Measurements from ENCODE around the gene IL17RC. TPM values are rescaled to one million over a fixed set of nuclear protein-coding genes. Genes with fewer than 3 reads are reported as not detected.

IL17RC gene
- total and polyA plus RNA-seq, 3 experiments from 2014 or later = 0.20 to 11.0 (median 0.31) TPM

GRCh38 chr3:9951126-9951525, 34.2 kb downstream of the IL17RC start:
- peak overlapping the region in 6 of 8 donors; percentile 20 to 92 (median 63) for H3K27ac Mint-ChIP-seq
- POLR2A ChIA-PET = interaction anchor here (2.9 kb wide), 1 partner anchor 18 kb away, joined by 22 read pairs; the partner anchor contains the start of gene CRELD1
- no peak for DNase-seq

GRCh38 chr3:9951598-9951961, 34.7 kb downstream of the IL17RC start:
- H3K27ac ChIP-seq (ENCODE audit: low read depth, low read length) = no peak overlapping the region

More at GRCh38 chr3:9951126-9951525, 34.2 kb downstream of the IL17RC start:
- Mint-ChIP-seq H3K36me3 (peaks cover 0 to 3% (median 0%) of the 10 kb centered on the region in 3 donors), H3K27me3 (no peaks in the 10 kb centered on the region), H3K4me1 (peaks cover 9 to 21% (median 11%) of the 10 kb centered on the region in 3 donors), H3K9me3 (no peaks in the 10 kb centered on the region), H3K4me3 (peak overlapping the region; percentile 81 to 94 (median 86))
- no peak overlapping the region for H3K27ac ChIP-seq (ENCODE audit: low read depth, low read length)
- CTCF ChIA-PET = interaction anchor here (4.0 kb wide), 1 partner anchor 18 kb away, joined by 32 read pairs; the partner anchor contains the start of gene CRELD1
- H3K36me3 ChIP-seq (ENCODE audit: insufficient read depth, low read length) = no peaks in the 10 kb centered on the region
- no peaks in the 10 kb centered on the region for H3K9me3 ChIP-seq (ENCODE audit: low read length)
- peaks cover 11% of the 10 kb centered on the region for H3K4me1 ChIP-seq (ENCODE audit: insufficient read depth, low read length)
- H3K27me3 ChIP-seq (ENCODE audit: insufficient read depth, low read length, poor library complexity, severe bottlenecking) = no peaks in the 10 kb centered on the region
- H3K4me3 ChIP-seq (ENCODE audit: low read length) = peak overlapping the region; percentile 69

GRCh38 chr3:9951962-9952805, 35.3 kb downstream of the IL17RC start, which contains the start of gene PRRT3:
PRRT3 (minus strand) TSS chr3:9952408; CDS start chr3:9950115, 2,293 bp downstream.
- POLR2A ChIA-PET = interaction anchor here (2.9 kb wide), 1 partner anchor 19 kb away, joined by 22 read pairs; the partner anchor contains the start of gene CRELD1
- H3K27ac Mint-ChIP-seq = peak within 1 kb of the TSS in 7 of 8 donors; percentile 43 to 92 (median 82)
- Histone ChIP-seq H3K4me3 (ENCODE audit: low read length) (peak within 1 kb of the TSS; percentile 69), H3K36me3 (ENCODE audit: insufficient read depth, low read length) (no peaks in the 10 kb centered on the region), H3K27me3 (ENCODE audit: insufficient read depth, low read length, poor library complexity, severe bottlenecking) (no peaks in the 10 kb centered on the region), H3K27ac (ENCODE audit: low read depth, low read length) (no peak within 1 kb of the TSS), H3K4me1 (ENCODE audit: insufficient read depth, low read length) (peaks cover 11% of the 10 kb centered on the region), H3K9me3 (ENCODE audit: low read length) (no peaks in the 10 kb centered on the region)
- peak within 1 kb of the TSS; percentile 83 to 94 (median 86) for H3K4me3 Mint-ChIP-seq
- peaks cover 9 to 21% (median 11%) of the 10 kb centered on the region in 3 donors for H3K4me1 Mint-ChIP-seq
- H3K9me3 Mint-ChIP-seq = no peaks in the 10 kb centered on the region
- DNase-seq = peak; percentile 23 to 69 (median 42)
- H3K27me3 Mint-ChIP-seq = no peaks in the 10 kb centered on the region
- peaks cover 0 to 3% (median 0%) of the 10 kb centered on the region in 3 donors for H3K36me3 Mint-ChIP-seq
- CTCF ChIA-PET = interaction anchor here (1.1 to 4.0 kb wide), 3 partner anchors 13 to 34 kb away, joined by 3 to 32 read pairs (median 4); partner anchors contain the start of genes CRELD1 and EMC3

More at GRCh38 chr3:9951598-9951961, 34.7 kb downstream of the IL17RC start:
- Histone ChIP-seq H3K4me3 (ENCODE audit: low read length) (peak overlapping the region; percentile 69), H3K9me3 (ENCODE audit: low read length) (no peaks in the 10 kb centered on the region), H3K4me1 (ENCODE audit: insufficient read depth, low read length) (peaks cover 11% of the 10 kb centered on the region), H3K27me3 (ENCODE audit: insufficient read depth, low read length, poor library complexity, severe bottlenecking) (no peaks in the 10 kb centered on the region), H3K36me3 (ENCODE audit: insufficient read depth, low read length) (no peaks in the 10 kb centered on the region)
- H3K4me3 Mint-ChIP-seq = peak overlapping the region; percentile 81 to 94 (median 86)
- peak overlapping the region in 5 of 8 donors; percentile 61 to 92 (median 83) for H3K27ac Mint-ChIP-seq
- H3K36me3 Mint-ChIP-seq = peaks cover 0 to 3% (median 0%) of the 10 kb centered on the region in 3 donors
- H3K4me1 Mint-ChIP-seq = peaks cover 9 to 21% (median 11%) of the 10 kb centered on the region in 3 donors
- H3K27me3 Mint-ChIP-seq = no peaks in the 10 kb centered on the region
- no peak for DNase-seq
- H3K9me3 Mint-ChIP-seq = no peaks in the 10 kb centered on the region
- ChIA-PET CTCF (interaction anchor here (1.1 to 4.0 kb wide), 3 partner anchors 13 to 35 kb away, joined by 3 to 32 read pairs (median 4); partner anchors contain the start of genes CRELD1 and EMC3), POLR2A (interaction anchor here (2.9 kb wide), 1 partner anchor 19 kb away, joined by 22 read pairs; the partner anchor contains the start of gene CRELD1)

GRCh38 chr3:9955067-9955502, 38.2 kb downstream of the IL17RC start:
- peak overlapping the region in 1 of 8 donors; percentile 53 for H3K27ac Mint-ChIP-seq
- Histone ChIP-seq H3K4me3 (ENCODE audit: low read length) (no peak overlapping the region), H3K27ac (ENCODE audit: low read depth, low read length) (no peak overlapping the region), H3K9me3 (ENCODE audit: low read length) (no peaks in the 10 kb centered on the region), H3K4me1 (ENCODE audit: insufficient read depth, low read length) (peaks cover 11% of the 10 kb centered on the region), H3K27me3 (ENCODE audit: insufficient read depth, low read length, poor library complexity, severe bottlenecking) (no peaks in the 10 kb centered on the region), H3K36me3 (ENCODE audit: insufficient read depth, low read length) (no peaks in the 10 kb centered on the region)
- H3K27me3 Mint-ChIP-seq = no peaks in the 10 kb centered on the region
- H3K9me3 Mint-ChIP-seq = no peaks in the 10 kb centered on the region
- peaks cover 9 to 21% (median 11%) of the 10 kb centered on the region in 3 donors for H3K4me1 Mint-ChIP-seq
- ChIA-PET POLR2A (no interaction called here), CTCF (interaction anchor here (0.7 kb wide), 1 partner anchor 22 kb away, joined by 4 read pairs; the partner anchor contains the start of gene CRELD1)
- no peak overlapping the region for H3K4me3 Mint-ChIP-seq
- no peaks in the 10 kb centered on the region for H3K36me3 Mint-ChIP-seq
- no peak for DNase-seq

- H3K27me3 ChIP-seq (ENCODE audit: insufficient read depth, low read length, poor library complexity, severe bottlenecking) = no peaks in the 10 kb centered on the region
- no peak for DNase-seq
- peak overlapping the region in 3 of 8 donors; percentile 14 to 84 (median 64) for H3K27ac Mint-ChIP-seq
- POLR2A ChIA-PET = no interaction called here
- no peak overlapping the region for H3K4me3 Mint-ChIP-seq
- no peak overlapping the region for H3K4me3 ChIP-seq (ENCODE audit: low read length)
- H3K4me1 Mint-ChIP-seq = peaks cover 9 to 19% (median 10%) of the 10 kb centered on the region in 3 donors
- CTCF ChIA-PET = interaction anchor here (0.7 to 1.5 kb wide), 3 partner anchors 22 to 365 kb away, joined by 3 to 4 read pairs (median 3); partner anchors contain the start of genes CRELD1 and SEC13
- H3K36me3 Mint-ChIP-seq = peaks cover 0 to 1% (median 0%) of the 10 kb centered on the region in 3 donors
- H3K4me1 ChIP-seq (ENCODE audit: insufficient read depth, low read length) = peaks cover 10% of the 10 kb centered on the region
- no peaks in the 10 kb centered on the region for H3K27me3 Mint-ChIP-seq
- no peaks in the 10 kb centered on the region for H3K9me3 ChIP-seq (ENCODE audit: low read length)
- H3K36me3 ChIP-seq (ENCODE audit: insufficient read depth, low read length) = no peaks in the 10 kb centered on the region
- H3K27ac ChIP-seq (ENCODE audit: low read depth, low read length) = no peak overlapping the region
- no peaks in the 10 kb centered on the region for H3K9me3 Mint-ChIP-seq
These were observed 38.9 kb downstream of the IL17RC start for GRCh38 chr3:9955611-9956352.

GRCh38 chr3:9957214-9957613, 40.3 kb downstream of the IL17RC start:
- Histone ChIP-seq H3K4me1 (ENCODE audit: insufficient read depth, low read length) (no peaks in the 10 kb centered on the region), H3K27me3 (ENCODE audit: insufficient read depth, low read length, poor library complexity, severe bottlenecking) (no peaks in the 10 kb centered on the region), H3K4me3 (ENCODE audit: low read length) (no peak overlapping the region), H3K27ac (ENCODE audit: low read depth, low read length) (no peak overlapping the region), H3K9me3 (ENCODE audit: low read length) (no peaks in the 10 kb centered on the region), H3K36me3 (ENCODE audit: insufficient read depth, low read length) (no peaks in the 10 kb centered on the region)
- Mint-ChIP-seq H3K4me1 (peaks cover 0 to 7% (median 0%) of the 10 kb centered on the region in 3 donors), H3K9me3 (no peaks in the 10 kb centered on the region), H3K27me3 (no peaks in the 10 kb centered on the region), H3K4me3 (no peak overlapping the region), H3K36me3 (peaks cover 0 to 12% (median 0%) of the 10 kb centered on the region in 3 donors), H3K27ac (peak overlapping the region in 3 of 8 donors; percentile 10 to 64 (median 47))
- POLR2A ChIA-PET = no interaction called here
- CTCF ChIA-PET = no interaction called here
- DNase-seq = no peak

GRCh38 chr3:9965200-9965875, 48.4 kb downstream of the IL17RC start:
- ChIA-PET POLR2A (no interaction called here), CTCF (interaction anchor here (1.7 kb wide), 1 partner anchor 13 kb away, joined by 4 read pairs; the partner anchor contains the start of gene PRRT3)
- Histone ChIP-seq H3K4me1 (ENCODE audit: insufficient read depth, low read length) (no peaks in the 10 kb centered on the region), H3K27me3 (ENCODE audit: insufficient read depth, low read length, poor library complexity, severe bottlenecking) (no peaks in the 10 kb centered on the region), H3K27ac (ENCODE audit: low read depth, low read length) (no peak overlapping the region), H3K4me3 (ENCODE audit: low read length) (no peak overlapping the region), H3K36me3 (ENCODE audit: insufficient read depth, low read length) (peaks cover 26% of the 10 kb centered on the region), H3K9me3 (ENCODE audit: low read length) (no peaks in the 10 kb centered on the region)
- Mint-ChIP-seq H3K36me3 (peaks cover 13 to 74% (median 28%) of the 10 kb centered on the region in 3 donors), H3K4me1 (no peaks in the 10 kb centered on the region), H3K9me3 (no peaks in the 10 kb centered on the region), H3K4me3 (no peak overlapping the region), H3K27ac (no peak overlapping the region), H3K27me3 (no peaks in the 10 kb centered on the region)
- DNase-seq = no peak

Data from CD8-positive, alpha-beta memory T cell (primary cell).